Activated naive CD8-positive, alpha-beta T cell treated with anti-CD3 and anti-CD28 coated beads, Interleukin-2, amount 50 U/mL, for 16 hours (primary cell): ENCODE measurements around the gene ZNF593.

ENCODE experiments used
- DNase-seq: peaks from one replicate; pipeline ENCODE4 v3.0.0-alpha.2; 2020; ENCODE audit warnings: low read depth, low spot score

The ZNF593 gene

DNA sequence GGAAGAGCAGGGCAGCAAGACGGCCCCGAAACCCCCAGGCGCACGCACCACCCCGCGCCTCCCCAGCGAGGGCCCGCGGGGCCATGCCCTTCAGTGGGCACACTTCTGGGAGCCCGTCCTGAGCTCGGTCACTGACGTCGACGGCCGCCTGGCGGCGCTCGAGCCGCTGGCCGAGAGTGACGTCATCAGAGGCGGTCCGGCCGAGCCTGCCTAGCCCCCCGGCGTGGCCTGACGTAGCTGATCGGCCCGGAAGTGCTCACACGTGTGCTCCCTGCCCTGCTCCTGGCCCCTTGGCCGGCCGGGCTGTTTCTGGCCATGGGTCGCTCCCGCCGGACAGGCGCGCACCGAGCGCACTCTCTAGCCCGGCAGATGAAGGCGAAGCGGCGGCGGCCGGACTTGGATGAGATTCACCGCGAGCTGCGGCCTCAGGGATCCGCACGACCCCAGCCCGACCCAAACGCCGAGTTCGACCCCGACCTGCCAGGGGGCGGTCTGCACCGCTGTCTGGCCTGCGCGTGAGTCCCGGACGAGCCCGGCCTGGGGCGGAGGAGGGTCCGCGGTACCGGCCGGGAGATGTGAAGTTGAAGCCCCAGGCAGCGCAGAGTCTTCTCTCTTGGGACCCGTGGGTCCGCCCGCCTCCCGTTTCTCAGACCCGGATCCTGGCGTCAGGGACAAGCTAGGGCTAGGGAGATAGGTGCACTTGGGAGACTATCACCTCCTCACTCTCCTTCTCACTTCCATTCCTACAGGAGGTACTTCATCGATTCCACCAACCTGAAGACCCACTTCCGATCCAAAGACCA, at the start of gene ZNF593:
Gene ZNF593, plus strand, starts transcription at position 240 of the 803 bp plus-strand sequence. Its CDS starts 76 bp downstream, at position 316.
- DNase-seq = peak; percentile 74

DNA sequence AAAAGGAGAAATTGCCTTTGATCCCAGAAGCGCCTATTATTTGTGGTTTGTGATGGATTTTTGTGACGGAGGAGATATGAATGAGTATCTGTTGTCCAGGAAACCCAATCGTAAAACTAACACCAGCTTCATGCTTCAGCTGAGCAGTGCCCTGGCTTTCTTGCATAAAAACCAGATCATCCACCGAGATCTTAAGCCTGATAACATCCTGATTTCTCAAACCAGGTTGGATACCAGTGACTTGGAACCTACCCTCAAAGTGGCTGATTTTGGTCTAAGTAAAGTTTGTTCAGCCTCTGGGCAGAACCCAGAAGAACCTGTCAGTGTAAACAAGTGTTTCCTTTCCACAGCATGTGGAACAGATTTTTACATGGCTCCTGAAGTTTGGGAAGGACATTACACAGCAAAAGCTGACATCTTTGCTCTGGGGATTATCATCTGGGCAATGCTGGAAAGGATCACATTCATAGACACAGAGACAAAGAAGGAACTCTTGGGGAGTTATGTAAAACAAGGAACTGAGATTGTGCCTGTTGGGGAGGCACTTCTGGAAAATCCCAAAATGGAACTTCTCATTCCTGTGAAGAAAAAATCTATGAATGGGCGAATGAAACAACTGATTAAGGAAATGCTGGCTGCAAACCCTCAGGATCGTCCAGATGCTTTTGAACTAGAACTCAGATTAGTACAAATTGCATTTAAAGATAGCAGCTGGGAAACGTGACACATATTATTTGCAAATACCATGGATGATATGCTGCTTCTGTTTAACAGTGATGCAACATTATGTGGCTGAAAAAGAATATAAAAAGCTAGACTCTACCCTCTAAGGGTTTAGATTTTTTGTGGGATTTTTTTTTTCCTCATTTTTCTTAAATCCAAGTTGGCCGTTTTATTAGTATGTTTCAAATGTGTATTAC, 47.6 kb upstream of the ZNF593 start:
- no peak for DNase-seq

DNA sequence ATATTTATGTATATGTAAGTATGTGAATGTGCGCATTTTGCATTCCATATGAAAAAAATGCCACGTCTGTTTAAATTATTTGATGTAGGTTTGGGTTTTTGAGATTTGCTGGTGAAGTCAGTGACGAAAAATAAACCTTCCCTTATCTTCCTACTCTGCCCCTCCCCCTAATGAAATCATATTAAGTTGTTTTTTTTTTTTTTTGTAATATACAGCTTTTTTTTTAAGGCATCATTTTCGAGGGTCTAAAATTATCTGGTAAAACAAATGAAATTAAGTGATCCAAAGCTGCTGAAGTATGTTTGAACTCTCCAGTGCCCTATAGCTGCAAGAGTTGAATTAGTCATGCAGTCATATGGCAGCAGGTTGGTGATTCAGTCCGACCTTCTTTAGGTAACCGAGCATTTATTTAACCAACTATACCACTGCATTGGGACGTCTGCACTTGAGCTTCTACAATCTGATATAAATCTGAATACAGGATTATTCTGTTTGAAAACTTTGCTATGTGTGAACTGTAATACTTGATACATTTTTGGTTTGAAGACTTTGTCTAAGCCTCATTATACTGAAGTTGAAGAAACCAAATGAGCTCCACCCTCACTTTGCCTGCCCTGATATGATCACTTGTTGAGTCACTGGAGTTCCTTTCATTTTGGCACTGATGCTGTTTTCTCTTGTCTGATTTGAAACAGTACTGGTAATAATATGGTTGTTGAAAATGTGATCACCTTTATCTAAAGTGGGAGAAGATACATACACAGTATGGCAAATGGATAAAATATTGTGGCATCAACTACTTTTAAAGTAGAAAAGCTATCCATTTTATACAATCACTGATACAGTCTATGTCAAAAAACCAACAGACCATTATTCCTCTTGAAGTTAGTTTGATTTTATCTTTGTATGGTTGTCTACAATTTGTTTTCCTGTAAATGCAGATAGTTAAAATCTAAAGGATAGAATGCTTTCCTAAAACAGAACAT, 46.4 kb upstream of the ZNF593 start:
- no peak for DNase-seq

DNA sequence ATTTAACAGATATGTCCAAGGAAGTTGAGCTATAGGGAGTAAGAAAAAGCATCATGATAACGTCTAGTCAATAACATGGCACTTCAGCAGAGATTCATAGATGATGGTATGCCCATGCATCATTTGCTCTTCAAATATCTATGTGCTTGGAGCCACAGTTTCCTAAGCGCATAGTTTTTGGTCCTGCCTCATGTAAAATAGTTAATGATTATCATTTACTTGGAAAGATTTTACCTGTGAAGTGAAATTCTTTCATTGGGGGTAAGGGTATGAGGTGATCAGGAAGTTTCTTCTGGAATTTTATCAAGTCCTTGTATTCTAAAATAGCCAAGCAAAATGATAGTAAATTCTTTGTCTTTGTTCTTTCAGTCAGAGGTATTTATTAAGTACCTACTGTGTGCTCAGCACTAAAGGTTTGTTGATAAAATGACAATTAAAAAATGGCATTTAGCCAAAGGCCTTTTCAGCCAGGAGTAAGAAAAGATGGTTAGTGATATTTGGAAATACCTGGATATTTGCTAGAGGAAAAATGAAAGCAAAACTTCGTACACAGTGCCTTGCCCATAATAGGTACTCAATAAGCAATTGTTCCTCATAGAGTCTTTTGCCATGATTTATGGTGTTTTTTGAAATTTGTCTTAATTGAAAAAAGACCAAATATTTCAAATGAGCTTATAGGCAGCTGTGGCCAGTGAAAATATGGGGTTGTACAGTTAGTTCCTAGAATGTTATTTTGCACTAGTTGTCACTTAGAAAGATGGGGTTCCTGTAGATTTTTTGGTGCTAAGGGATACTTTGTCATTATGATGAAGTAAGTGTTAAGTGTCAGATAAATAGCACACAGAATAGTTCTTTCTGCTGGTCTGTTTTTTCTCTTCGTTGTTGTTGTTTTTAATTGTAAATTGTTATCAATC, 45.0 kb upstream of the ZNF593 start:
- DNase-seq = no peak

DNA sequence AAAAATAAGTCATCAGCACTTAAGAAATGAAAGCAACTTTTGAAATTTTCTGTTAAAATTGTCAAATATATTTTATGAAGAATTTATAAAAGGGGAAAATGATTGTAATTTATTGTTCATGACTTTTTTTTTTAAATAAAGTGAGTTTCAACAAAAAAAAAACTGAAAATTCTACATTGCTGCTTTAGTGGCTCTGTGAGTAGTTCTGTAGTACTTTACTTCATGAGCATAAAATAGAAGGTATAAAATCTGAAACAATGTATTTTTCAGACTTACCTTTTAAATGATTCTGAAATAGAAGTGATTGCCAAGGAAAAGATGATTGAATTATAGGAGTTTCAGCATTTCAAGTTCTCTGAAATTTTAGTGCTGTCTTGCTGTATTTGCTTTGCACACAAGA, 44.3 kb upstream of the ZNF593 start:
- no peak for DNase-seq

DNA sequence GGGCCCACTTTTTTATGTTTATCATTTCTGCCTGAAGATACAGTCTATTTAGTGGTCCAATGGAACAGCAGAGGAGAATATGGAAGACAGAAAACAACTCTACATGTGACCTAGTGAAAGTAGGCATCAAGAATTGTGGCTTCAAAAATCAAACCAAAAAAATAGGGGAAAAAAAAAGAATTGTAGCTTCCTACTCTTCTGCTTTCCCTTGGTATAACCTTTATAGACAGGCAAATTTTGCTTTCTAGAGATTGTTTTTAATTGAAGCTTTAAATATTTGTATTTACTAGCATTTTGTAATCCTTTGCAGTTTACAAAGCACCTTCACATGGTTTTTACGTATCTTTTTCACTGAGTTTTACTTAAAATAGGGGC, 43.8 kb upstream of the ZNF593 start:
- DNase-seq = no peak

DNA sequence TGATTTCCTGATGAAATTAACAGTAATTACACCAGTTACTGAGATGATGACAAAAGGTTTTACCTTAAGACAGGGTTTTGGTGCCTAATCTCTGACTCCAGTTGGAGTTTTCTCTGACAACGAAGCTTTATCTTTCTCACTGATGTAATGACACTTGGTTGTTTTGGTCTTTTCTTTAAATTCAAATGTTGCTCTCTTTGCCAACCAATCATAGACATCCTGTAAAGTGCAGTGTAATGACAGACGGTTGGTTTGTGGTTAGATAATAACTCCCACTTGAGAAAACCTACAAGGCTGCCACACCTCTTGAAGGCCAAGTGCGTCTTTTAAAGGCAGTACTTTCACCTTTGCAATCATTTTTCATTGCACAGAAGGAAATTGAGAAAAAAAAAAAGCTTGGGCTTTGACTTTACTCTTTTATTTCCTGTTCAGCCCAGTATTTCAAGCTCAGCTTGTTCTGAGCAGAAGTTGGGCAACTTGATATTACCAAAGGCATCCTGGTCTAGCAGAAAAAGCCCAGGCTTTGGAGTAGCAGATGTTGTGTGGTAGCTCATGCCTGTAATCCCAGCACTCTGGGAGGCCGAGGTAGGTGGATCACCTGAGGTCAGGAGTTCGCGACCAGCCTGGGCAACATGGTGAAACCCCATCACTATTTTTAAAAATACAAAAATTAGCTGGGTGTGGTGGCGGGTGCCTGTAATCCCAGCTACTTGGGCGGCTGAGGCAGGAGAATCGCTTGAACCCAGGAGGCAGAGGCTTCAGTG, 43.2 kb upstream of the ZNF593 start:
- DNase-seq = no peak

DNA sequence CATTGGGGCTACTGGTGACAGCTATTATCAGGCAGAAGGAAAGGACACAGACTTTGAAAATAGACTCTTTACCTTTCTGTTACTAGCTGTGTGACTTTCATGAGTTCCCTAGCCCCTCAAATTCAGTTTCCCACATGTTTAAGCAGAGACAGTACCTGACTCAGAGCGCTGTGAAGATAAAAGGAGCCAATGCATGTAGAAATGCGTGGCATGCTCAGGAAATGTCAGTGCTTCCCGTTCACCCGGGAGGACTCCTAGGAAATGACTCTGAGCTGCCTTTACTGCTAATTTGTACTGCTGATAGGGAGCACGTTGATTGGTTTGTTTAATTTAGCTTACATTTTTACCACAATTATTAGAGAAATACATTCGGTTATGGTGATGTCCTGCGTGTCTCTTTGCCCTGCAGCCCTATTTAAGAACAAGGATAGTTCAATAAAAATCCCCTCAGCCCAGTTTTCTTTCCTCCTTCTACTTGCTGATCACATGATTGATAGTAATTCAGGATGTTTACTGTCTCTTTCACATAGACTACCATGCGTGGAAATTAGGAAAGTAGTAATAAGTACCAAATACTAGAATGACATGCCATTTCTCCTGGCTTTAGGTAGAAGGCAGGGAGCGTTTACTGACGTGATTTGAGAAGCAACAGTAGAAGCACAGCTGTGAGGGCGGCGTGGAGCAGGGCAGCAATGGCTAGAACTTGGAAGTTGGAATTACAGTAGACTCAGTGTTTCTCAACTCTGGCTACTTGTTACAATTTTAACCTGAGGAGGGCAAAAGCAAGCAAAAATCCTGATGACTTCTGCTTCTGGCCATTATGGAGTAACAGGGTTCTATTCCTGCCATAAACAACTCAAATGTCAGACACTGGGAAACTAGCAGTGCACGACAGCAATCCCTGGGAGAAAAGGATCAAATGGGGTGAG, 42.2 kb upstream of the ZNF593 start:
- DNase-seq = no peak

DNA sequence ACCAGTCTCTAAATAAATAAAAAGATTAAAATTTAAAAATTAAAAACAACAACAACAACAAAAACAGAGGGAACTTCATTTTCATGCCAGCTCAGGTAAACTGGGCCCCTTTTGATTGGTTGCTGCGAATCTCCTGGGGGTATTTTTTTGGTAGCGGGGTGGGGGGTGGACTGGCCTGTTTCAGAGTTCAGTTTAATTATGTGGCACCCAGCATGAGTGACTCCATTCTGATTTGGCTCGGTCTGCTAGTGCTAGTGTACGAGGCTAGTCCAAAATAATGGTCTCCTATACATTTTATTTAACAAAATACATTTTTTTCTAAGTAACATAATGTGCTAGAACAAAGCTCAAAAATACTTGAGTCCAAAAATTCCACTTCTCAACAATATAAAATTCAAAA, 39.9 kb upstream of the ZNF593 start:
- DNase-seq = no peak

DNA sequence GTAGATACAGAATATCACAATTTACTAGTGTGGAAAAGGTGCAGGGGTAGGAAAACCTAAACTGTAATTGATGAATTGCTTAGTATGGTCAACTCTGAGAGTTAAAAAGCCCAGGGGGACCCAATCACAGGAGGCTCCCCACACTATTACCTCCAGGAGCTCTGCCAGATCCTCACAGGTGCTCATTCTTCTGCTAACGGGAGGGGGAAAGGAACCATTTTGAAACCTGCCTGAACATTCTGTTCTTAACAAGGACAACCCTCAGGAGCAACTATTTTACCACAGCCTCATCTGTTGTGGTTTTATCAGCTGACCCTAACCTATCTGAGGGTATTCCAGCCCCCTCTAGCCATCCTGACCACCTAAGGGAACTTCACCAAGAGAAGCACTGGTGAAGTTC, 39.0 kb upstream of the ZNF593 start:
- no peak for DNase-seq

DNA sequence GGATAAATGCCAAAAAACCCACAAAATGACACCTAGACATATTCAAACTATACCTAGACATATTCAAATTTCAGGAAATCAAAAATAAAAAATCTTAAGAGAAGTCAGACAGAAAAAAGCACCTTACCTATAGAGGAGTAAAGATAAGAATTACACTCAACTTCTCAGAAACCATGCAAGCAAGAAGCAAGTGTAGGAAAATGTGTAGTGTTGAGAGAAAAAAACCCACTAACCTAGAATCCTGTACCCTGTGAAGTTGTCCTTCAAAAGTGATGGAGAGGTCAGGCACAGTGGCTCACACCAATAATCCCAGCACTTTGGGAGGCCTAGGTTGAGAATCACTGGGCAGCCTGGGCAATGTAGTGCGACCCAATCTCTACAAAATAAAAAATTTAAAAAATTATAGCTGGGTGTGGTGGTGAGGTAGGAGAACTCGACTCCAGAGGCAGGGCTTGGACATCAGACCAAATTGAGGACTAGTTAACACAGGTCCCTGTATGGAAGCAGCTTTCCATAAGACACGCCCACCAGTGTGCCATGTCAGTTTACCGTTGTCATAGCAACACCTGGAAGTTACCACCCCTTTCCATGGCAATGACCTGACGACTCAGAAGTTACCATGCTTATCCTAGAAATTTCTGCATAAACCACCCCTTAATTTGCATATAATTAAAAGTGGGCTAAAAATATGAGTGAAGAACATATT, 37.4 kb upstream of the ZNF593 start:
- DNase-seq = no peak

DNA sequence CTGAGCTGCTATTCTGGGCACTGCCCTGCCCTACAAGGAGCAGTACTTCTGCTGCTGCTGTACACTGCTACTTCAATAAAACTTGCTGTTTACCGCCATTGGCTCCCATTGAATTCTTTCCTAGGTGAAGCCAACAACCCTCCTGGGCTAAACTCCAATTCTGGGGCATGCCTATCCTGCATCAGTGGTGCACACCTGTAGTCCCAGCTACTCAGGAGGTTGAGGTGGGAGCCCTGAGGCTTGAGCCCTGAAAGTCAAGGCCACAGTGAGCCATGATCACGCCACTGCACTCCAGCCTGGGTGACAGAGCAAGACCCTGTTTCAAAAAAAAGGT, 36.9 kb upstream of the ZNF593 start:
- no peak for DNase-seq

DNA sequence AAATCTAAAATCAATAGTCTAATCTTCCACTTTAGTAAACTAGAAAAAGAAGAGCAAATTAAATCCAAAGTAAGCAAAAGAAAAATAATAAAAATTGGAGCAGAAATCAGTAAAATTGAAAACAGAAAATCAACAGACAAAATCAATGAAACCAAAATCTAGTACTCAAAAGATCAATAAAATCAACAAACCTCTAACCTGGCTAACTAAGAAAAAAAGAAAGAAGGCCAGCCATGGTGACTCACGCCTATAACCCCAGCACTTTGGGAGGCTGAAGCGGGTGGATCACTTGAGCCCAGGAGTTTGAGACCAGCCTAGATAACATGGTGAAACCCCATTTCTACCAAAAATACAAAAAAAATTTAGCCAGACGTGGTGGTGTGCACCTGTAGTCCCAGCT, 35.2 kb upstream of the ZNF593 start:
- DNase-seq = no peak

DNA sequence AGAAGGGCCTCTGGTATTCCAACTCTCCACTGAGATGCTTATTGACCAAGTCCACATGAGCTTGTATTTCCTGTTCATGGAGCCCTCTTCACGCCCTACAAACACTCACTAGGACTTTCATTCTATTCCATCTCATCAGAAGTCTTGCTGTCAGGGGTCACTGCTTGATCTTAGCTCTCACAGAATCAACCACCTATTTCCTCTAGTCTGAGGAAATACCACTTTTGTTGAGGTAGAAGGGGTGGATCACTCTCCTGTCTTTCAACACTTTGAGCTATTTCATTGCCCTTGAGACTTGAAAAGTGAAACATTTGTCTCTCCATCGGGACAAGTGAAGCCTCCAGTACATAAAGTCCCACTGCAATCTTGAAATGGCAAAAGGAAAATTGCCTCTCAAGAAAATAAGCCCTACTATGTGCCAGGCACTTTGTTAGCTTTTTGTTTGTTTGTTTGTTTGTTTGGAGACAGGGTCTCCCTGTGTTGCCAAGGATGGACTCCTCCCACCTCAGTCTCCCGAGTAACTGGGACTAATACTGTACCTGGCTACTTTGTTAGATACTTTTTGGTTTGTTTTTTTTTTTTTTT, 30.6 kb upstream of the ZNF593 start:
- DNase-seq = no peak

DNA sequence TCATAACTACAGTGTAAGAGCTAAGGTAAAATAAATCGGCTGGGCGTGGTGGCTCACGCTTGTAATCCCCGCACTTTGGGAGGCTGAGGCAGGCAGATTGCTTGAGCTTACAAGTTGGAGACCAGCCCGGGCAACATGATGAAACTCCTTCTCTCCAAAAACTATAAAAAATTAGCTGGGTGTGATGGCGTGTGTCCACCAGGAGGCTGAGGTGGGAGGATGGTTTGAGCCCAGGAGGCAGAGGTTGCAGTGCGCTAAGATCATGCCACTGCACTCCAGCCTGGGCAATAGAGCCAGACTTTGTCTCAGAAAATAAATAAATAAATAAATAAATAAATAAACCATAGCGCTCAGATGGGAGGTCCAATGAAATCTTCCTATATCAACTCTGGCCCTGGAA, 27.5 kb upstream of the ZNF593 start:
- no peak for DNase-seq

DNA sequence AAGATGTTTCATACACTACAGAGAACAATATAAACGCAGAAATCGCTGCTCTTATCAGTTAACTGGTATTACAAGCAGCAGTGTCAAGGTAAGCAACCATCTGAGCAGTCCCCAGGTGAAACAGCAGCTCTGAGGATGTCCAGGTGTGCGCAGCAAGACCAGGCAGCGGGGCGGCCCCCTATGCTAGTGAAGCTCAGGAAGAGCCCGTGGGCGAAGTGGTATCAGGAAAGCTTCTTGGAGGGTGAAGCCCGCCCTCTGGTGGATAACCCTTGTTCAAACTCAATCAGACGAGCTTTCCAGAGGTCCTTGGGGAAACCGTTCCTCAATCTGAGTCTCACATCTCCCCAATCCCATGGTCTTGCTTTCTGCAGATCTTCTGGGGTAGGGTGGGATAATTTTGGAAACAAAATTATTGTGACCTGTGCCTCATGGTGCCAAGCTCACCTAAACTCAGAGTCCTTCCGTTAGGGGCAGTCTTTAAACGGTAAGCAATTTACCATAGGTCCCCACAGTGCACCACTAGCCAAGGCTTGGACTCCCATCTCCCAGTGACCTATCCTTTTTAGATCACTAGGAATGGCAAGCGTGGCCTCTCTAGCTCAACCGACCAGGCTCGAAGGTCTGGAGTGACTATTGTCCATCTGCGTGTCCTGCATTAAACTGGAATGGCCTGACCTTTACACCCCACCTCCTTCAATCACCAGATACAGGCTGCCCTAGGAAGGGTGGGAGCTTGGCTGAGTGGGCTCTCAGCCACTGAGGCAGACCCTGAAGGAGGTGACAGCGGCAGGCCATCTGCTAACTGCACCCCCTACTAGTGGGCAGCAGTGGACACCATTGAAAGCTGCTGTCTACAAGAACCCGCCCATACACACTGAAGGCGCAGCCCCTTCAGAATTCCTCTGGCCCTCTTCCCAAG, 24.4 kb upstream of the ZNF593 start:
- DNase-seq = peak; percentile 29

DNA sequence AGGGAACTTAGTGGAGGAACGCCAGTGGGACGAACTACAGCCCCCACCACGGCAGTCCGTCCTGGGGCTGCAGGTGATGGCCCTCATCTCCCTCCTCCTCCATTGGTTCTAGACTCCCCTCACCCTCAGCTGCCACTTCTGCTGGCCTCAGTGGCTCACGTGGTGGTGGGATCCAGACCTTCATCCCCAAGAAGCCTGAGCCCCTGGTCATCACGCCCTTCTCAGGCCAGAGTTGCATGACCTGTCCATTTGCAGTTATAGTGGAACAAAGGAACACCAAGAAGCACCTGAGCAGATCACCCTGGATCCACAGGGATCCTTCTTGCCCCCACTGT, 23.8 kb upstream of the ZNF593 start:
- DNase-seq = no peak
